CD4-positive, alpha-beta T cell treated with Interleukin-2 at 100 ng/mL for 4 hours (primary cell): ENCODE results near the gene TRIM28.
"Not testable (repeated sequence)": the region's sequence is repeated elsewhere in the genome, so short reads cannot be mapped to it uniquely, and the experiment has no call there.

ENCODE experiments used
- DNase-seq: peaks from one replicate; pipeline ENCODE4 v3.0.0-alpha.2; 2020; ENCODE audit warnings: low spot score

TRIM28 gene

GRCh38 chr19:58561373-58562121 is 17.7 kb downstream of the TRIM28 start:
- DNase-seq: no peak

DNA sequence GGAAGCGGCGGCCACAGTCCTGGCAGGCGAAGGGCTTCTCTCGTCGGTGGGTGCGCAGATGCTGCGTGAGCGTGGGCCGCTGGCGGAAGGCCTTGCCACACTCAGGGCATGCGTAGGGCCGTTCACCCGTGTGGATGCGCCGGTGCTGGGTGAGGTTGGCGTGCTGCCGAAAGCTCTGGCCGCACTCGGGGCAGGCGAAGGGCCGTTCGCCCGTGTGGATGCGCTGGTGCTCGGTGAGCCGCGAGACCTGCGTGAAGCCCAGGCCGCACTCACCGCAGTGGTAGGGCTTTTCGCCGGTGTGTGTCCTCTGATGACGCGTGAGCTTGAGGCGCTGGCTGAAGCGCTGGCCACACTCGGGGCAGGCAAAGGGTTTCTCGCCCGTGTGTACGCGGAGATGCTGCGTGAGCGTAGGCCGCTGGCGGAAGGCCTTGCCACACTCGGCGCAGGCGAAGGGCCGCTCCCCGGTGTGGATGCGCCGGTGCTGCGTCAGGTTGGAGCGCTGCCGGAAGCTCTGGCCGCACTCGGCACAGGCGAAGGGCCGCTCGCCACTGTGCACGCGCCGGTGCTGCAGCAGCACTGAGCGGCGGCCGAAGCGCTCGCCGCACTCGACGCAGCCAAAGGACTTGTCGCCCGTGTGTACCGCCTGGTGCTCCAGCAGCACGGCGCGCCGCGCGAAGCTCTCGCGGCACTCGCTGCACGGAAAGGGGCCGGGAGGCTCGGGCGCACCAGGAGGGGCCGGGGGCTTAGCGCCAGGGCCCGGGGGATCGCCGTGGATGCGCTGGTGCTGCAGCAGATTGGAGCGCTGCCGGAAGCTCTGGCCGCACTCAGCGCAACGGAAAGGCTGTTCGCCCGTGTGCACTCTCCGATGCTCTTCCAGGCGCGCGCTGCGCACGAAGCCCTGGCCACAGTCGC is 18.5 kb downstream of the TRIM28 start:
- DNase-seq: peak; percentile 19

DNA sequence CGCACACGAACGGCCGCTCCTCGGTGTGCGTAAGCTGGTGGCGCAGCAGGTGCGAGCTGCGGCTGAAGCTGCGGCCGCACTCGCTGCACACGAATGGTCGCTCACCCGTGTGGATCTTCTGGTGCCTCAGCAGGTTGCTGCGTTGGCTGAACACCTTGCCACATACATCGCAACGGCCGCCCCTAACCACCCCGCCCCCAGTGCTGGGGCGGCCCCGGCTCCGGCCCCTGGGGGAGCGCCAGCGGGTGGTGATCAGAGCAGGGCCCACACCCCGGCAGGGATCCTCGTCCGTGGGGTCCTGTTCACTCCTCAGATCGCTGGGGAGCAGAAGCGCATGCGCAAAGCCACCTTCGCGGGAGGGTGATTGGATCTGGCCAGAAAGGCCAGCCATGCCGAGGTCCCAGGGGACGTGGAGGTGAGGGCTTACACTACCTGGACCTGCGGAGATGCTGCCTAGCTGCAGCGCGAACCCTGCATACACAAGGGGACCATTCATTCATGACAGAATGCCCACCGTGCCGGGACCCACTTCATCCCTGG is 19.2 kb downstream of the TRIM28 start:
- DNase-seq: peak; percentile 29

DNA sequence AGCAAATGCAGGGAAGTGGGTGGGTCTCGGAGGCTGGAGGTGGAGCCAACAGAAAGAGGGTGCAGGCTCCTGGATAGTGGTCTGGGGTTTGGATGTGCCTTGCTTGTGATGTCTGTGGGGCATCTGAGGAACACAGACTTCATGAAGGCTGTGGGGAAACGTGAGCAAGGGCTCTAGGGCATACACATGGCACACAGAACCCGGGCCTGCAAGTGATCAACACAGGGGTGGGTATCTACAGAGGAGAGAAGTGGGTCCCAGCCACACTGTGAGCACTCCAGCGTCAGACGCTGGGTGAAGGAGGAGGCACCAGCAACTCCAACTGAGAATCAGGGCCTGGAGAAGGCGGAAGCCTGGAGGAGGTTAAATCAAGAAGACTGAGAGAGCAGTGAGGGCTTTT is 20.0 kb downstream of the TRIM28 start:
- no peak for DNase-seq

DNA sequence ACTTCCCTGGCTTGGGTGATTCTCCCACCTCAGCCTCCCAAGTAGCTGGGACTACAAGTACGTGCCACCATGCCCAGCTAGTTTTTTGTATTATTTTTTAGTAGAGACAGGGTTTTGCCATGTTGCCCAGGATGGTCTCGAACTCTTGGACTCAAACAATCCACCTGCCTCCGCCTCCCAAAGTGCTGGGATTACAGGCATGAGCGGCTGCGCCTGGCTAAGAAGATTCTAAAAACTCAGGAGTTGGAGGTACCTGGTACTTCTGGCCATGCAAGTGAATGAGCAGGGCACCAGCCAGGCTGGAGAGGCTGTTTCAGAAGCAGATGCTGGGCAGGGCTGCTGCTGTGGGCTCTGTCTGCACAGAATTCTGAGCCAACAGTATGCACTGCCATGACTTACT is 23.1 kb downstream of the TRIM28 start:
- no peak for DNase-seq

DNA sequence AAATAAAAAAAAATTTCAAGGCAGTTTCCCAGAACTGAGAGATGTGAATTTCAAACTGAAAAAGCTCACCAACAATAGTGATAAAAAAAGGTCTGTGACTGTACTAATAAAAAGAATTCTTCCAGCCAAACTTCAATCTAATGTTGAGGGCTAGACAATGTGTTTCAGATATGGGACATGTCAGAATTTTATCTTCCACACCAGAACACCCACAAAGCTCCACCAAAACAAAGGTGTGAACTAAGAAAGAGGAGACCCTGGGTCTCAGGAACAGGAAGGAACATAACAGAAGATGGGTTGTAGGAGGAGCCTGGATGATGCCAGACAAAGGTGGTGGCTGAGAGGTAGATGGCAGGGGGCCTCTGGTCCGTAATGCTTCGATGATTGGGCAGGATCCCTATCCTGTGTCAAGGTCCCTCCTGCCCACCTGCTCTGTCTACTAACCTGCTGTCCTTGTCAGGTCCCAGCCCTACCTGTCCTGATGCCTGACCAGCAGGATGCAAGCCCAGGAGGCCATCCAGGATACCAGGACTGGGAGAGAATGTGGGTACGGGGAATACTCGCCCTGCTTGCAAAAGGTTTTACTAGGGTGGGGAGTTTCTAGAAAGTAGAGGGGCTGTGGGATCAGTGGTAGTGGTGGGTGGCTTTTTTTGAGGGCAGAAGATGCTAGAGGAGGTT is 24.7 kb downstream of the TRIM28 start:
- DNase-seq: no peak

- no peak for DNase-seq
Measured at GRCh38 chr19:58569191-58569942, 25.5 kb downstream of the TRIM28 start.

DNA sequence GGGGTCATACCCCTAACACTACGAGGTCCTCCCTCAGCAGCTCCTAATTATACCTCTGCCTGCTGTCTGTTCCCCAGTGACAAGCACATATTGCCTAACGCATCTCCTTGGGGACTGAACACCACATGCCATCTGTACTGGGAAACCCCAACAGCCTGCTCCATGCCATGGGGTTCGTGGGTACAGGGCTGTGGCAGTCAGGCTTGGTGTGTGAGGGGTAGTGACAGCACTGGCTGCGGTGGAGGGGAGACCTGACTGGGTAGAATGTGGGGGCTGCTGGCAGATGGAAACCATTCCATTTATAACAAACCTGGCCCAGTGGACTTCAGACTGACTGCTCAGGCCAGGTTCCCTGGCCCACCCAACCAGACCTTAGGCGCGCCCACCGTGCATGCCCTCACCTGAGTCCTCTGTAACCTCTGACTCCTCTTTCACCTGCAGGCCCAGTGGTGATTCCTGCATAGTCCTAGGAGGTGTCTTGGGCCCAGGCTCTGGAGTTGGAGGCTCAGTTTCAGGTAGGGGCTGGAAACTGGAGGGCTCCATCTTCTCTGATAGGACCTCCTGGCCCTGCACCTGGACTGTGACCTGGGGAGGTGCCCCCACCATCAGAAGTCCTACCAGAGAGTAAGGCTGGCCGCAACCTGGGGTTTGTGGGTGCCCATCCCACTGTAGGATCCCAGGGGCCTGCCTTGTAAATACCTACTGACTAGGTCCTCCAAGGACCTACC is 26.2 kb downstream of the TRIM28 start:
- DNase-seq: no peak

- no peak for DNase-seq
Measured at GRCh38 chr19:58570770-58571574, 27.1 kb downstream of the TRIM28 start.

DNA sequence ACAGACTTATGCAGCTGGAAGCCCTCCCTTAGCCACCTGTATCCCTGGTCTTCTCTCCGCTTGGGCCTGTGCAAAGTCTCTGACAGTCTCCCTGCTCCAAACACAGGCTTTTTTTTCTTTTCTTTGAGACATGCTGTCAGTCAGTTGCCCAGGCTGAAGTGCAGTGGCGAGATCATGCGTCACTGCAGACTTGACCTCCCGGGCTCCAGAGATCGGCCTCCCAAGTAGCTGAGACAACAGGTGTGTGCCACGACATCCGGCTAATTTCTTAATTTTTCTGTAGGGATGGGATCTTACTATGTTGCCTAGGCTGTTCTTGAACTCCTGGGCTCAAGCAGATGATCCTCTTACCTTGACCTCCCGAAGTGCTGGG is 27.7 kb downstream of the TRIM28 start:
- no peak for DNase-seq

GRCh38 chr19:58572026-58572817 is 28.4 kb downstream of the TRIM28 start:
- DNase-seq: no peak

DNA sequence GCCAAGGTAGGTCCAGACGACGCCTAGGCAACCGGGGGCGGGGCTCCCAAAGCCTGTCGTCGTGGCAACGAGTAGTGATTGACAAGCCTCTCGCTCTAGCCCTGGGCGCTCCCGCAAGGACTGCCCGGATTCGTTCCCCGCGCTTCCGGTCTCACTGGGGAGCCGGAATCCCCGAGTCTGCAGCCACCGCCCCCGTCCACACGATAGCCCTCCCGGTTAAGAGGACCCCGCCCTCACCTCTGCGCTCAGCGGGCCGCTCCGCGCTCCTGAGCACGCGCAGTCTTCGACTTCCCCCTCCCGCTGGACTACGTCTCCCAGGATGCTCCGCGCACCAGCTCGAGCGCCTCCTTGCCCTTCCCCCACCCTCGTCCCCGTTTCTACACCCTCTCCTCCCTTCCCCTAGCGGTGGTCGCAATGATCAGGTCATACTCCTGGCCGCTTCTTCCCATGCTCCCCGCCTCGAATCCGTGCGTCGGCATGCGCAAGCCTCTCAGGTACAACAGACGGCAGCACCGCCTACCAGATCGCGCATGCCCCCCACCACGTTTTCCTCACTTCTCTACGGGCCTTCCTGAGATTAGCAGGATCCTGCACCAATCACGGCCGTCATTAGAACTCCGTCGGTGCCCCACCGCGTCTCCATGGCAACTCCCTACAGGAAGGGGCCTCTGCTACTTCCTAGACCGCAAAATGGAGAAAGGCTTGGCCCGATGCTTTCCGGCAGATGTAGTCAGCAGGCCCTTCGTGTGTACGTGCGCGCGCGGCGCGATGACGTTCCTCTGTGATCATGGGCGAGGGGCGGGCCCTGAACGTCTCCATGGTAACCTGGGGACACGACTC is 29.2 kb downstream of the TRIM28 start, which contains the start of gene MZF1:
TSS of gene MZF1 (minus strand) at position 518 of the 840 bp plus-strand sequence. CDS start 1,946 bp downstream, outside the sequence.
- DNase-seq: peak; percentile 100

GRCh38 chr19:58573658-58574164 is 29.8 kb downstream of the TRIM28 start:
- peak; percentile 13 for DNase-seq

GRCh38 chr19:58575183-58576041 is 31.5 kb downstream of the TRIM28 start:
- peak; percentile 78 for DNase-seq

- DNase-seq: not testable (repeated sequence)
Measured at GRCh38 chr19:58577581-58577980, 33.7 kb downstream of the TRIM28 start.

GRCh38 chr19:58578012-58578925 is 34.4 kb downstream of the TRIM28 start:
- no peak for DNase-seq
